CD4-positive, alpha-beta T cell (primary cell): ENCODE data around the gene FILIP1. TPM values are rescaled to one million over a fixed set of nuclear protein-coding genes. Genes with fewer than 3 reads are reported as not detected.

Source experiments
- ATAC-seq: fragments of 200-7000 bp; cut with Tn5 transposase; one replicate; pipeline ENCODE4 v1.10.0; 2022; ENCODE audit warnings: mild to moderate bottlenecking; ENCODE audit not compliant: poor library complexity
- CTCF ChIA-PET: fragments of 350-600 bp; sonication (Branson Sonifier 250); formaldehyde crosslinking; loops from one replicate; lab custom pipeline; 2021; ENCODE audit warnings: antibody characterized with exemption, inconsistent platforms; lab: Charles Lee
- POLR2A ChIA-PET: fragments of 350-600 bp; sonication (Branson Sonifier 250); formaldehyde crosslinking; loops from one replicate; lab custom pipeline; 2021; ENCODE audit warnings: antibody characterized with exemption, inconsistent platforms; lab: Charles Lee
- DNase-seq, 14 experiments: peaks; one replicate each; pipeline ENCODE4 v3.0.0-alpha.2; 2013 to 2020; ENCODE audit warnings: mixed read lengths in 2 of 14
- H3K27ac ChIP-seq, 2 donors: one replicate each; pipeline versions ENCODE4 v1.5.1 to v1.7.0; 2013; ENCODE audit warnings: low read length in 2 of 2, low read depth in 1 of 2, mild to moderate bottlenecking in 1 of 2
- H3K27me3 ChIP-seq, 2 experiments: 1 replicate in 1 of 2; 2 replicates in 1 of 2; pipeline versions ENCODE4 v1.6.1 to v1.7.0; 2013; ENCODE audit warnings: low read length in 2 of 2, control low read depth in 1 of 2, mild to moderate bottlenecking in 1 of 2, moderate library complexity in 1 of 2; ENCODE audit not compliant: insufficient read depth in 2 of 2, control insufficient read depth in 1 of 2
- H3K36me3 ChIP-seq: one replicate; pipeline ENCODE4 v1.6.1; 2013; ENCODE audit warnings: low read length, control low read depth; ENCODE audit not compliant: insufficient read depth
- H3K4me1 ChIP-seq: one replicate; pipeline ENCODE4 v1.6.1; 2013; ENCODE audit warnings: low read length, control low read depth; ENCODE audit not compliant: insufficient read depth
- H3K4me3 ChIP-seq: one replicate; pipeline ENCODE4 v1.5.1; 2013; ENCODE audit warnings: mild to moderate bottlenecking, low read length, moderate library complexity
- H3K9me3 ChIP-seq, 2 experiments: 1 replicate in 1 of 2; 2 replicates in 1 of 2; pipeline versions ENCODE4 v1.6.1 to v1.7.0; 2013; ENCODE audit warnings: low read length in 2 of 2, mild to moderate bottlenecking in 2 of 2, control low read depth in 1 of 2, moderate library complexity in 1 of 2; ENCODE audit not compliant: control insufficient read depth in 1 of 2, insufficient read depth in 1 of 2
- H3K27ac Mint-ChIP-seq: one replicate; pipeline ENCODE4 v1.8.0; 2020; ENCODE audit warnings: mixed read lengths
- H3K27me3 Mint-ChIP-seq: one replicate; pipeline ENCODE4 v1.8.0; 2021; ENCODE audit warnings: mixed read lengths
- H3K36me3 Mint-ChIP-seq: one replicate; pipeline ENCODE4 v1.8.0; 2021; ENCODE audit warnings: low read depth, mixed read lengths
- H3K4me1 Mint-ChIP-seq: one replicate; pipeline ENCODE4 v1.8.0; 2021; ENCODE audit warnings: low read depth, mixed read lengths
- H3K4me3 Mint-ChIP-seq: one replicate; pipeline ENCODE4 v1.8.0; 2020; ENCODE audit warnings: mild to moderate bottlenecking, mixed read lengths
- H3K9me3 Mint-ChIP-seq: one replicate; pipeline ENCODE4 v1.8.0; 2020; ENCODE audit warnings: mixed read lengths
- intact Hi-C, 2 experiments: fragments of 100-400 bp; cut with DNase I in 1 of 2; cut with micrococcal nuclease in 1 of 2; formaldehyde crosslinking; loops; one replicate each; pipeline versions ENCODE4 v1.15.1 to v1.9.0; 2023 to 2025; cut with DNase I, micrococcal nuclease
- total RNA-seq, 174 experiments: library from RNA in 2 of 174; stranded (reverse) in 2 of 174; gene quantifications; one replicate each; pipeline ENCODE4 v1.2.3 and lab custom pipeline; 2021 to 2026
- TF ChIP-seq, protein P1 (sequence below): fragments of 200-600 bp; IDR thresholded peaks from one replicate; pipeline ENCODE4 v1.8.0; 2022; ENCODE audit warnings: antibody characterized with exemption, mild to moderate bottlenecking

Gene FILIP1
- total RNA-seq, 2 experiments from 2014 or later = 0.06 TPM; not detected in 1

GRCh38 chr6:75331151-75331550 lies 162.4 kb downstream of the FILIP1 start:
- Histone ChIP-seq H3K27me3 (no peaks in the 10 kb centered on the region), H3K4me1 (no peaks in the 10 kb centered on the region), H3K4me3 (no peak overlapping the region), H3K36me3 (no peaks in the 10 kb centered on the region), H3K9me3 (no peaks in the 10 kb centered on the region), H3K27ac (no peak overlapping the region)
- Mint-ChIP-seq H3K9me3 (no peaks in the 10 kb centered on the region), H3K27ac (no peak overlapping the region), H3K27me3 (peaks cover 21% of the 10 kb centered on the region), H3K4me1 (no peaks in the 10 kb centered on the region), H3K36me3 (no peaks in the 10 kb centered on the region), H3K4me3 (no peak overlapping the region)
- DNase-seq = no peak
- intact Hi-C loops = no loop called here
- no peak for ATAC-seq
- POLR2A ChIA-PET = no interaction called here
- CTCF ChIA-PET = no interaction called here
- TF ChIP-seq, protein P1, sequence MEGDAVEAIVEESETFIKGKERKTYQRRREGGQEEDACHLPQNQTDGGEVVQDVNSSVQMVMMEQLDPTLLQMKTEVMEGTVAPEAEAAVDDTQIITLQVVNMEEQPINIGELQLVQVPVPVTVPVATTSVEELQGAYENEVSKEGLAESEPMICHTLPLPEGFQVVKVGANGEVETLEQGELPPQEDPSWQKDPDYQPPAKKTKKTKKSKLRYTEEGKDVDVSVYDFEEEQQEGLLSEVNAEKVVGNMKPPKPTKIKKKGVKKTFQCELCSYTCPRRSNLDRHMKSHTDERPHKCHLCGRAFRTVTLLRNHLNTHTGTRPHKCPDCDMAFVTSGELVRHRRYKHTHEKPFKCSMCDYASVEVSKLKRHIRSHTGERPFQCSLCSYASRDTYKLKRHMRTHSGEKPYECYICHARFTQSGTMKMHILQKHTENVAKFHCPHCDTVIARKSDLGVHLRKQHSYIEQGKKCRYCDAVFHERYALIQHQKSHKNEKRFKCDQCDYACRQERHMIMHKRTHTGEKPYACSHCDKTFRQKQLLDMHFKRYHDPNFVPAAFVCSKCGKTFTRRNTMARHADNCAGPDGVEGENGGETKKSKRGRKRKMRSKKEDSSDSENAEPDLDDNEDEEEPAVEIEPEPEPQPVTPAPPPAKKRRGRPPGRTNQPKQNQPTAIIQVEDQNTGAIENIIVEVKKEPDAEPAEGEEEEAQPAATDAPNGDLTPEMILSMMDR = no peak

- ATAC-seq = no peak
- Histone ChIP-seq H3K9me3 (no peaks in the 10 kb centered on the region), H3K36me3 (no peaks in the 10 kb centered on the region), H3K4me3 (no peak overlapping the region), H3K27ac (no peak overlapping the region), H3K27me3 (no peaks in the 10 kb centered on the region), H3K4me1 (no peaks in the 10 kb centered on the region)
- Mint-ChIP-seq H3K36me3 (no peaks in the 10 kb centered on the region), H3K9me3 (no peaks in the 10 kb centered on the region), H3K4me1 (no peaks in the 10 kb centered on the region), H3K27me3 (peaks cover 29% of the 10 kb centered on the region), H3K4me3 (no peak overlapping the region), H3K27ac (no peak overlapping the region)
- no peak for DNase-seq
- TF ChIP-seq, protein P1 = no peak
- CTCF ChIA-PET = no interaction called here
- POLR2A ChIA-PET = interaction anchor here (0.5 kb wide), 1 partner anchor 1316 kb away, joined by 3 read pairs; no protein-coding TSS in a partner anchor
- intact Hi-C loops = no loop called here
Measured at GRCh38 chr6:75329703-75330102, 163.9 kb downstream of the FILIP1 start.

DNA sequence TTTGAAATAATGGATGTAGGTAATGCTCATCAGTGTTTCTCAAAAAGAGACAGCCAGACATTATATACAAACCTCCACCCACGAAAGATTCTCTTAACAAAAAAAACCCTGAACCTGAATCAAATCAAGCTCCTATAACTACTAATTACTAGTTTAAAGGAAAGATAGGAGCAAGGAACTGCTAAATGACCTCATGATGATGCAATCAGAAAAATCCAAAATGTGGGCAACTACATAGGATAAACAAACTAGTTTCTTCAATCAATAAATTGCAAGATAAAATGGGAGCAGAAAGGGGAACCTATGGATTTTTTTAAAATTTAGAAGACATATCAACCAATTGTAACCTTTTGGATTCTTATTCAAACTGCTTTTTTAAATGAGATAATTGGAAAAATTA lies 165.8 kb downstream of the FILIP1 start:
- peaks cover 41% of the 10 kb centered on the region for H3K27me3 Mint-ChIP-seq
- Histone ChIP-seq H3K4me3 (no peak overlapping the region), H3K36me3 (no peaks in the 10 kb centered on the region), H3K4me1 (no peaks in the 10 kb centered on the region), H3K27ac (no peak overlapping the region), H3K9me3 (no peaks in the 10 kb centered on the region), H3K27me3 (no peaks in the 10 kb centered on the region)
- DNase-seq (no peak), ATAC-seq (no peak)
- no peak overlapping the region for H3K4me3 Mint-ChIP-seq
- TF ChIP-seq, protein P1 = no peak
- no peaks in the 10 kb centered on the region for H3K4me1 Mint-ChIP-seq
- H3K9me3 Mint-ChIP-seq = no peaks in the 10 kb centered on the region
- ChIA-PET CTCF (no interaction called here), POLR2A (no interaction called here)
- H3K27ac Mint-ChIP-seq = no peak overlapping the region
- no peaks in the 10 kb centered on the region for H3K36me3 Mint-ChIP-seq
- intact Hi-C loops = no loop called here
